ENCODE results near the gene HYLS1.

The HYLS1 gene

DNA sequence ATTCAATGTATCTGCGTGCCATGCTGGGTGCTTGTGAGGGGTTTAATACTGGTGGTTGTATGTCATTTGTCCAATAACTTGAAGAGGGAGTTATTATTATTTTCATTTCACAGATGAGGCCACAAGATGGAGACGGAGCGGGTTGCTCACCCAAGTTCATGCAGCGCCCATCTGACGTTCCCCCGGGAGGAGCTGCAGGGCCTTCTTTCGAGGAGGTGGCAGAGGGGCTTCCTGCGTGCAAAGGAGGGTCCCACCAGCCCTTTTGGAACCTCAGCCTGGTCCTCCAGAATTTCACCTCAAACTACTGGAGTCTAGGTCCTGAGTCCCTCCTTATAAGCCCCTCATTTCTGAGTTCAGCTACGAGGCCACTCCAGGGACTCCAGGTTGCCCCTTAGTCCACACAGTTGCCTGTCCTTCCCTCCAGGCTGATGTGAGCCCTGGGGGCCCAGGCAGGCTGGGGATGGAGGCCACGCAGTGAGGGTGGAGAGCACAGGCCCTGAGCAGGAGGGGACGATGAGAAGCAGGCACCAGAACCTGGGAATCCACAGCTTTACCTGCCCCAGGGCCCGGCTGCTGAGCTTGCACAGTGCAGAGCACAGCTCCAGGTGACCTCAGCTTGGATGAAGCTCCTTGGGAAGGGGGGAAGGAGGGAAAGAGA is 55.4 kb downstream of the HYLS1 start:
- no peak for ATAC-seq (ENCODE audit: low read depth)

DNA sequence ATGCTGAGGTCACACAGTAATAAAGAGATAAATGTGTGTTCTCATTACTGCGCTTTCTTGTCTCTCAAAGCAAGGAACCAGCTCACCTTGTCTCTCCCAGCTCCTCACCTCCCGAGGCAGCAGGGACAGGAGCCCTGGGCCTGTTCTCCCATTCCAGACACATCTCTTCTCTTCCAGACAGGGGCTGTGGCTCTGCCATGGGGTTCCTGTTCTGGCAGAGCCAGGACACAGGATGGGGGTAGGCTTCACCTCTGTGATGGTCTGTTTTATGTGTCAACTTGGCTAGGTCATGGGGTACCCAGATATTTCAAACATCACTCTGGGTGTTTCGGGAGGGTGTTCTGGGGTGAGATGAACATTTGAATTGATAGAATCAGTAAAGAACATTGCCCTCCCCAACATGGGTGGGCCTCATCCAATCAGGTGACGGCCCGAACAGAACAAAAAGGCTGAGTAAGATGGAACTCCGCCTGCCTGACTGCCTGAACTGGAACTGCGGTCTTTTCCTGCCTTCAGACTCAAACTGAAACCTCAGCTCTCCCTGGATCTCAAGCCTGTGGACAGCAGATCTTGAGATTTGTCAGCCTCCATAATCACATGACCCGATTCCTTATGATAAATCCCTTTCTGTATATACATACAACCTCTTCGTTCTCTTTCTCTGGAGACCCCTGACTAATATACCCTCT is 56.3 kb downstream of the HYLS1 start:
- ATAC-seq (ENCODE audit: low read depth), result no peak
- Histone ChIP-seq H3K4me3 (ENCODE audit: severe bottlenecking) (no peak overlapping the region), H3K9me3 (ENCODE audit: severe bottlenecking) (no peaks in the 10 kb centered on the region), H3K36me3 (ENCODE audit: low read depth) (no peaks in the 10 kb centered on the region), H3K4me1 (ENCODE audit: insufficient read depth, poor library complexity, severe bottlenecking) (no peaks in the 10 kb centered on the region), H3K27ac (ENCODE audit: poor library complexity, severe bottlenecking) (no peak overlapping the region), H3K27me3 (ENCODE audit: insufficient read depth, poor library complexity, severe bottlenecking) (no peaks in the 10 kb centered on the region)
- no peak for DNase-seq (ENCODE audit: low spot score)
- TF ChIP-seq, protein P1, sequence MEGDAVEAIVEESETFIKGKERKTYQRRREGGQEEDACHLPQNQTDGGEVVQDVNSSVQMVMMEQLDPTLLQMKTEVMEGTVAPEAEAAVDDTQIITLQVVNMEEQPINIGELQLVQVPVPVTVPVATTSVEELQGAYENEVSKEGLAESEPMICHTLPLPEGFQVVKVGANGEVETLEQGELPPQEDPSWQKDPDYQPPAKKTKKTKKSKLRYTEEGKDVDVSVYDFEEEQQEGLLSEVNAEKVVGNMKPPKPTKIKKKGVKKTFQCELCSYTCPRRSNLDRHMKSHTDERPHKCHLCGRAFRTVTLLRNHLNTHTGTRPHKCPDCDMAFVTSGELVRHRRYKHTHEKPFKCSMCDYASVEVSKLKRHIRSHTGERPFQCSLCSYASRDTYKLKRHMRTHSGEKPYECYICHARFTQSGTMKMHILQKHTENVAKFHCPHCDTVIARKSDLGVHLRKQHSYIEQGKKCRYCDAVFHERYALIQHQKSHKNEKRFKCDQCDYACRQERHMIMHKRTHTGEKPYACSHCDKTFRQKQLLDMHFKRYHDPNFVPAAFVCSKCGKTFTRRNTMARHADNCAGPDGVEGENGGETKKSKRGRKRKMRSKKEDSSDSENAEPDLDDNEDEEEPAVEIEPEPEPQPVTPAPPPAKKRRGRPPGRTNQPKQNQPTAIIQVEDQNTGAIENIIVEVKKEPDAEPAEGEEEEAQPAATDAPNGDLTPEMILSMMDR (IDR thresholded peaks at IDR 0.05; ENCODE audit: poor library complexity, severe bottlenecking), result no peak

More for the DNA sequence above, 55.4 kb downstream of the HYLS1 start:
- no peak for DNase-seq (ENCODE audit: low spot score)
- no peaks in the 10 kb centered on the region for H3K36me3 ChIP-seq (ENCODE audit: low read depth)
- H3K4me1 ChIP-seq (ENCODE audit: insufficient read depth, poor library complexity, severe bottlenecking), result no peaks in the 10 kb centered on the region
- no peak overlapping the region for H3K27ac ChIP-seq (ENCODE audit: poor library complexity, severe bottlenecking)
- no peak overlapping the region for H3K4me3 ChIP-seq (ENCODE audit: severe bottlenecking)
- H3K27me3 ChIP-seq (ENCODE audit: insufficient read depth, poor library complexity, severe bottlenecking), result no peaks in the 10 kb centered on the region
- no peaks in the 10 kb centered on the region for H3K9me3 ChIP-seq (ENCODE audit: severe bottlenecking)
- TF ChIP-seq, protein P1 (IDR thresholded peaks at IDR 0.05; ENCODE audit: poor library complexity, severe bottlenecking), result no peak

DNA sequence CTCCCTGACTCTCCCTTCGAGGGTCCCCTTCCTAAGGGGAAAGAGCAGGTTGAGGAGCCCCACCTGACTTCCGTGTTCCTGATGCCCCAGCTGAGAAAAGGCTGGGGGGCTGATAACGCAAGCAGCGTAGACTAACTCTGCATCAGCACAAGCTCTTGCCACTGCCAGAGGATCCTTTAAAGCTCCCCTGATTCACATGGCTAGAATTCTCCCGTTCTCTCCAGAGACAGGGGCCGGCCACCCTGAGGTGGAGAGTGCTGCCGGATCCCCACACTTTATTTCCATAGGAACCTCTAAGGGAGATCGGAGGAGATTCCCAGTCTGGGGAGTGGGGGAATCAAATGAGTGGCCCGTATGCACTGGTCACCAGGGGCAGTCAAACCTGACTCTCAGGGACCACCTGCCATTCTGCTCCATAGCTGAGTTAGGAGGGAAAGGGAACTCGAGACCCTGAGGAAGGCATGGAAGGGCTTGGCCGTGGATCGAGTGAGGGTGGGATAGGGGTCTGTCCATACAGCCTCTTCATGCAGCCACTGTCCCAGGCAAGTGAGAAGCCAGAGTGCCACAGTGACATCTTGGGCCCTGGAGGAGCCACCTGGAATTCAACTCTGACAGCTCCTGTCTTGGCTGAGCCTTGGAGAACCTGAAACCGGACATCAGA is 57.0 kb downstream of the HYLS1 start:
- no peak overlapping the region for H3K4me3 ChIP-seq (ENCODE audit: severe bottlenecking)
- H3K27ac ChIP-seq (ENCODE audit: poor library complexity, severe bottlenecking), result no peak overlapping the region
- TF ChIP-seq, protein P1 (IDR thresholded peaks at IDR 0.05; ENCODE audit: poor library complexity, severe bottlenecking), result no peak
- H3K9me3 ChIP-seq (ENCODE audit: severe bottlenecking), result no peaks in the 10 kb centered on the region
- no peaks in the 10 kb centered on the region for H3K36me3 ChIP-seq (ENCODE audit: low read depth)
- H3K4me1 ChIP-seq (ENCODE audit: insufficient read depth, poor library complexity, severe bottlenecking), result no peaks in the 10 kb centered on the region
- ATAC-seq (ENCODE audit: low read depth) (no peak), DNase-seq (ENCODE audit: low spot score) (no peak)
- H3K27me3 ChIP-seq (ENCODE audit: insufficient read depth, poor library complexity, severe bottlenecking), result no peaks in the 10 kb centered on the region

DNA sequence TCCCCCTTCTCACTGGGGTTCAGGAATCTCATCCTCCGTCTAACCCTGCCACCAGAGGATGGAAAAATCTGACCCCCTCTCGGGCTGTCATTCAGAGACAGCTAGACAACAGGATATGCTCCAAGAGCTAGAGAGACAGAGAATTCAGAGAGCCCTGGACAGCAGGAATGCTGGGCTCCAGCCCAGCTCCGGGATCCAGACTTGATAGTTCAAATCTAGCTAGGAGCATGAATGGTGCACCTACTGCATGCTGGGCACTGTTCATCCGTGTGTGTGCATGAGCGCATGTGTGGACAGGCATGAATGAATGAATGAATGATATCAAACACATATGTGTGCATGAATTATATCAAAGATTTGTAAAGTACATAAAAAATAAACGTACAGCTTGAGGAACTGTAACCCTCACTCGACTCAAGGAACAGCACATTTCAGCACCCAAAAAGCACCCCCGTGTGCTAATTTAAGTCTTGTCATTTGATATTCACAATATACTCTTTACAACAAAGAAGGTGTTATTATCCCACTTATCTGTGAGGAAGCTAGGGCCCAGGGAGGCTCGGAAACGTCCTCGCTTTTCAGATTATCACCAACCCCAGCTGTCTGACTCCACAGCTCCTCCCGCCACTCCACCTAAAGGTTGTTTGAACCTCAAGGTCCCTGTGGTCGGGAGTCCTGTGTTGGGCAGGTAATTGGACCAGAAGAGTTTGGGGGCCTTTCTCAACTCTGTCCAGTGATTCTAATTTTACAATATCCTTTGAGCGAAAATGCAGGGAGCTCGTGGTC is 57.7 kb downstream of the HYLS1 start:
- Histone ChIP-seq H3K27ac (ENCODE audit: poor library complexity, severe bottlenecking) (no peak overlapping the region), H3K4me1 (ENCODE audit: insufficient read depth, poor library complexity, severe bottlenecking) (no peaks in the 10 kb centered on the region), H3K27me3 (ENCODE audit: insufficient read depth, poor library complexity, severe bottlenecking) (no peaks in the 10 kb centered on the region), H3K4me3 (ENCODE audit: severe bottlenecking) (no peak overlapping the region), H3K36me3 (ENCODE audit: low read depth) (no peaks in the 10 kb centered on the region), H3K9me3 (ENCODE audit: severe bottlenecking) (no peaks in the 10 kb centered on the region)
- TF ChIP-seq, protein P1 (IDR thresholded peaks at IDR 0.05; ENCODE audit: poor library complexity, severe bottlenecking), result no peak
- no peak for ATAC-seq (ENCODE audit: low read depth)
- DNase-seq (ENCODE audit: low spot score), result no peak

Measured in RWPE2 (cell line).